ENCODE results near the gene STBD1.

DNA sequence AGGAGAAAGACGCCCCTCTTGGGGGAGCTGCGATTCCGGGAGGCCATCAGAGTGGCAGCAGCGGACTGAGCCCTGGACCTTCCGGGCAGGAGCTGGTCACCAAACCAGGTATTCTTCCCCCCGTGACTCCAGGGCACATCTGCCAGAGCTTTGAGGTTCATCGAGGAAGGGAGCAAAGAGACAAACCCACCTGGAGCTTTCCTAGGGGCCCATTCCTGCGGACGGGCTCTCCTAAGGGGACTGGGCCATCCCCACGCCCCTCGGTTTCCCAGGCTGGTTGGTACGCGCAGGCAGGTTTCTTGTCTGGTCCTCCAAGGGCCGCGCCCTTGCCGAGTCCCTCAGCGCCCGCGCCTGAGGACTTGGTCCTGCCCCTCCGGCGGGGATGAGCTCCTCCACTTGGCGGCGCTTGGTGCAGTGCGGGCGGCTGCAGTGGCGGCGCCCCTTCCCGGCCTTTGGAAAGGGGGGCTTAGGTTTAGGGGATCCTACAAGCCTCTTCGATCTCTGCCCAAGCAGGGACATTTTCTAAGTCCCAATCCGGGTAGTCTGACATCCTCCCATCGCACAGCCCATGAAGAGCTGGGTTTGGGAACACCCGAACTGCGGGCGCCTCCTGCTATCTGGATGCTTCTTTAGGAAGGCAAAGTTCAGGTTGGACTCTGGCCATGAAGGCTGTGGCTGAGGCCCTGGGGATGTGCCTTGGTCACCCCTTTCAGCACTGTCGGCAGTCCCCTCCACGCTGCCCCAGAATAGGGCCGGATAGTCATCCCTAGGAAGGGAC is 538 bp downstream of the STBD1 start:
- TF ChIP-seq, protein P1, sequence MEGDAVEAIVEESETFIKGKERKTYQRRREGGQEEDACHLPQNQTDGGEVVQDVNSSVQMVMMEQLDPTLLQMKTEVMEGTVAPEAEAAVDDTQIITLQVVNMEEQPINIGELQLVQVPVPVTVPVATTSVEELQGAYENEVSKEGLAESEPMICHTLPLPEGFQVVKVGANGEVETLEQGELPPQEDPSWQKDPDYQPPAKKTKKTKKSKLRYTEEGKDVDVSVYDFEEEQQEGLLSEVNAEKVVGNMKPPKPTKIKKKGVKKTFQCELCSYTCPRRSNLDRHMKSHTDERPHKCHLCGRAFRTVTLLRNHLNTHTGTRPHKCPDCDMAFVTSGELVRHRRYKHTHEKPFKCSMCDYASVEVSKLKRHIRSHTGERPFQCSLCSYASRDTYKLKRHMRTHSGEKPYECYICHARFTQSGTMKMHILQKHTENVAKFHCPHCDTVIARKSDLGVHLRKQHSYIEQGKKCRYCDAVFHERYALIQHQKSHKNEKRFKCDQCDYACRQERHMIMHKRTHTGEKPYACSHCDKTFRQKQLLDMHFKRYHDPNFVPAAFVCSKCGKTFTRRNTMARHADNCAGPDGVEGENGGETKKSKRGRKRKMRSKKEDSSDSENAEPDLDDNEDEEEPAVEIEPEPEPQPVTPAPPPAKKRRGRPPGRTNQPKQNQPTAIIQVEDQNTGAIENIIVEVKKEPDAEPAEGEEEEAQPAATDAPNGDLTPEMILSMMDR (IDR thresholded peaks at IDR 0.05; ENCODE audit: borderline replicate concordance, extremely low read depth, low read length, poor library complexity, severe bottlenecking) = no peak
- no peak for TF ChIP-seq EZH2 (IDR thresholded peaks at IDR 0.05; ENCODE audit: borderline replicate concordance, low read depth, low read length, severe bottlenecking)

Measured in DND-41 (cell line).